ENCODE data around the gene MLXIPL. TPM values are rescaled to one million over a fixed set of nuclear protein-coding genes. Genes with fewer than 3 reads are reported as not detected.

The MLXIPL gene
- total RNA-seq, 1 experiment from 2014 or later = 19.8 TPM

DNA sequence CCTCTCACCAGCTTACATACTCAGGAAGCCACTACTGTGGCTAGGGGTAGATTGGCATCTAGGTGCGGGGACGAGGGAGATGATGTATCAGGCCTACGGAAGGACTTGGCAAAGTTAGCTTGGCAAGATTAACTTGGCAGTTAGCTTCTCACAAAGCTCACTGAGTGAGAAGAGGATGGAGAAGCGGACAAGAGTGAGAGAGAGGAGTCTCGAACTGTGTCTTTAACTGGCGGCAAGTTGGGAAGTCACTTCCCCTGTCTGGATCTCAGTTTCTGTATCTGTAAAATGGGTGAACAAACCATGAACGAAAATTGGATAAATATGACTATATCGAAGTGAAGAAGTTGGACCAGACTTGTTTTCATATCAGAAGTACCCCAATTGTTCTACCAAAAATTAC is 9.5 kb upstream of the MLXIPL start:
- Mint-ChIP-seq H3K27me3 (ENCODE audit: insufficient read depth, unreplicated experiment) (peaks cover 1% of the 10 kb centered on the region), H3K9me3 (ENCODE audit: unreplicated experiment) (no peaks in the 10 kb centered on the region), H3K36me3 (ENCODE audit: insufficient read depth, unreplicated experiment) (no peaks in the 10 kb centered on the region), H3K4me1 (ENCODE audit: low read depth, unreplicated experiment) (no peaks in the 10 kb centered on the region), H3K4me3 (ENCODE audit: unreplicated experiment) (no peak overlapping the region), H3K27ac (ENCODE audit: unreplicated experiment) (no peak overlapping the region)
- intact Hi-C loops (cut with micrococcal nuclease; ENCODE audit: unreplicated experiment) = no loop called here
- CTCF ChIA-PET = interaction anchor here (1.0 kb wide), 1 partner anchor 9 kb away, joined by 3 read pairs; the partner anchor contains the start of gene MLXIPL
- Histone ChIP-seq H3K27me3 (replicated peaks; ENCODE audit: control insufficient read depth, insufficient read depth, low read length) (no peaks in the 10 kb centered on the region), H3K9me3 (no peaks in the 10 kb centered on the region), H3K36me3 (ENCODE audit: control insufficient read depth, insufficient read depth, low read length) (no peaks in the 10 kb centered on the region), H3K4me3 (ENCODE audit: low read depth, low read length) (no peak overlapping the region), H3K4me1 (peaks cover 5% of the 10 kb centered on the region; the same call in 1 of the 2 replicates)
- TF ChIP-seq, protein P1, sequence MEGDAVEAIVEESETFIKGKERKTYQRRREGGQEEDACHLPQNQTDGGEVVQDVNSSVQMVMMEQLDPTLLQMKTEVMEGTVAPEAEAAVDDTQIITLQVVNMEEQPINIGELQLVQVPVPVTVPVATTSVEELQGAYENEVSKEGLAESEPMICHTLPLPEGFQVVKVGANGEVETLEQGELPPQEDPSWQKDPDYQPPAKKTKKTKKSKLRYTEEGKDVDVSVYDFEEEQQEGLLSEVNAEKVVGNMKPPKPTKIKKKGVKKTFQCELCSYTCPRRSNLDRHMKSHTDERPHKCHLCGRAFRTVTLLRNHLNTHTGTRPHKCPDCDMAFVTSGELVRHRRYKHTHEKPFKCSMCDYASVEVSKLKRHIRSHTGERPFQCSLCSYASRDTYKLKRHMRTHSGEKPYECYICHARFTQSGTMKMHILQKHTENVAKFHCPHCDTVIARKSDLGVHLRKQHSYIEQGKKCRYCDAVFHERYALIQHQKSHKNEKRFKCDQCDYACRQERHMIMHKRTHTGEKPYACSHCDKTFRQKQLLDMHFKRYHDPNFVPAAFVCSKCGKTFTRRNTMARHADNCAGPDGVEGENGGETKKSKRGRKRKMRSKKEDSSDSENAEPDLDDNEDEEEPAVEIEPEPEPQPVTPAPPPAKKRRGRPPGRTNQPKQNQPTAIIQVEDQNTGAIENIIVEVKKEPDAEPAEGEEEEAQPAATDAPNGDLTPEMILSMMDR (IDR thresholded peaks at IDR 0.05; ENCODE audit: insufficient read depth in 1 of 2, low read depth in 1 of 2, low read length in 1 of 2, severe bottlenecking in 1 of 2, unreplicated experiment in 1 of 2) = no peak
- POLR2A ChIA-PET = no interaction called here
- no peak for DNase-seq
- BruUV-seq (replicated peaks) = no TSS peak

DNA sequence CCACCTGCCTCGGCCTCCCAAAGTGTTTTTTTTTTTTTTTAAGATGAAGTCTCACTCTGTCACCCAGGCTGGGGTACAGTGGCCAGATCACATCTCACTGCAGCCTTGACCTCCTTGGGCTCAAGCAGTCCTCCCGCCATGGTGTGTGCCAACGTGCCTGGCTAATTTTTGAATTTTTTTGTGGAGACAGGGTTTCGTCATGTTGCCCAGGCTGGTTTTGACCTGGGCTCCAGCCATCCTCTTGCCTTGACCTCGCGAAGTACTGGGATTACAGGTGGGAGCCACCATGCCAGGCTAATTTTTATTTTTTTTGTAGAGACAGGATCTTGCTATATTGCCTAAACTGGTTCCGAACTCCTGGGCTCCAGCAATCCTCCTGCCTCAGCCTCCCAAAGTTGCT is 9.0 kb upstream of the MLXIPL start:
- Mint-ChIP-seq H3K4me3 (ENCODE audit: unreplicated experiment) (no peak overlapping the region), H3K4me1 (ENCODE audit: low read depth, unreplicated experiment) (no peaks in the 10 kb centered on the region), H3K27ac (ENCODE audit: unreplicated experiment) (no peak overlapping the region), H3K9me3 (ENCODE audit: unreplicated experiment) (no peaks in the 10 kb centered on the region), H3K27me3 (ENCODE audit: insufficient read depth, unreplicated experiment) (peaks cover 3% of the 10 kb centered on the region), H3K36me3 (ENCODE audit: insufficient read depth, unreplicated experiment) (no peaks in the 10 kb centered on the region)
- TF ChIP-seq, protein P1 (IDR thresholded peaks at IDR 0.05; ENCODE audit: insufficient read depth in 1 of 2, low read depth in 1 of 2, low read length in 1 of 2, severe bottlenecking in 1 of 2, unreplicated experiment in 1 of 2) = no peak
- H3K36me3 ChIP-seq (ENCODE audit: control insufficient read depth, insufficient read depth, low read length) = no peaks in the 10 kb centered on the region
- DNase-seq = no peak
- CTCF ChIA-PET = interaction anchor here (1.0 kb wide), 1 partner anchor 9 kb away, joined by 3 read pairs; the partner anchor contains the start of gene MLXIPL
- POLR2A ChIA-PET = no interaction called here
- no peaks in the 10 kb centered on the region for H3K9me3 ChIP-seq
- H3K27me3 ChIP-seq (replicated peaks; ENCODE audit: control insufficient read depth, insufficient read depth, low read length) = no peaks in the 10 kb centered on the region
- no peak overlapping the region for H3K4me3 ChIP-seq (ENCODE audit: low read depth, low read length)
- intact Hi-C loops (cut with micrococcal nuclease; ENCODE audit: unreplicated experiment) = no loop called here
- BruUV-seq (replicated peaks) = no TSS peak
- peaks cover 5% of the 10 kb centered on the region; the same call in 1 of the 2 replicates for H3K4me1 ChIP-seq

DNA sequence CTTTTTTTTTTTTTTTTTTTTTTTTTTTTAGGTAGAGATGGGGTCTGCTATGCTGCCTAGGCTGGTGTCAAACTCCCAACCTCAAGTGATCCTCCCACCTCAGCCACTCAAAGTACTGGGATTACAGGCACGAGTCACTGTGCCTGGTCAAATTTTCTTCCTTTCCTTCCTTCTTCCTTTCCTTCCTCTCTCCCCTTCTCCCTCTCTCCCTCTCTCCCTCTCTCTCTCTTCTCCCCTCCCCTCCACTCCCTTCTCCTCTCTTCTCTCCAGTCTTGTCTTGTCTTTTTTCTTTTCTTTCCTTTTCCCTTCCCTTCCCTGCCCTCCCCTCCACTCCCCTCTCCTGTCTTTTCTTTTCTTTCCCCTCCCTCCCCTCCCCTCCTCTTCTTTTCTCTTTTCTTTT is 7.2 kb upstream of the MLXIPL start:
- no peak for DNase-seq
- Mint-ChIP-seq H3K4me1 (ENCODE audit: low read depth, unreplicated experiment) (no peaks in the 10 kb centered on the region), H3K27me3 (ENCODE audit: insufficient read depth, unreplicated experiment) (peaks cover 3% of the 10 kb centered on the region), H3K36me3 (ENCODE audit: insufficient read depth, unreplicated experiment) (no peaks in the 10 kb centered on the region), H3K27ac (ENCODE audit: unreplicated experiment) (no peak overlapping the region), H3K4me3 (ENCODE audit: unreplicated experiment) (no peak overlapping the region), H3K9me3 (ENCODE audit: unreplicated experiment) (no peaks in the 10 kb centered on the region)
- Histone ChIP-seq H3K4me3 (ENCODE audit: low read depth, low read length) (no peak overlapping the region), H3K36me3 (ENCODE audit: control insufficient read depth, insufficient read depth, low read length) (no peaks in the 10 kb centered on the region), H3K27me3 (replicated peaks; ENCODE audit: control insufficient read depth, insufficient read depth, low read length) (no peaks in the 10 kb centered on the region), H3K9me3 (no peaks in the 10 kb centered on the region), H3K4me1 (peaks cover 5% of the 10 kb centered on the region; the same call in 1 of the 2 replicates)
- ChIA-PET POLR2A (interaction anchor here (0.6 kb wide), 1 partner anchor 53 kb away, joined by 3 read pairs; the partner anchor contains the start of gene TBL2), CTCF (interaction anchor here (0.6 kb wide), 1 partner anchor 25 kb away, joined by 4 read pairs; no protein-coding TSS in a partner anchor)
- intact Hi-C loops (cut with micrococcal nuclease; ENCODE audit: unreplicated experiment) = no loop called here
- no TSS peak for BruUV-seq (replicated peaks)
- TF ChIP-seq, protein P1 (IDR thresholded peaks at IDR 0.05; ENCODE audit: insufficient read depth in 1 of 2, low read depth in 1 of 2, low read length in 1 of 2, severe bottlenecking in 1 of 2, unreplicated experiment in 1 of 2) = no peak
